HAP-1 (cell line): Measurements from ENCODE around the gene MEX3B.
"Not testable (repeated sequence)": the region's sequence is repeated elsewhere in the genome, so short reads cannot be mapped to it uniquely, and the experiment has no call there.

Experiments used
- DNase-seq, 2 experiments: peaks; one replicate each; pipeline ENCODE4 v3.0.0-alpha.2; 2016 to 2020; ENCODE audit warnings: low spot score in 2 of 2
- H3K27me3 ChIP-seq: fragments of 250-450 bp; sonication (Bioruptor Pico); 2 replicates; pipeline ENCODE4 v1.5.1; 2020; ENCODE audit warnings: low read depth, mild to moderate bottlenecking, moderate library complexity
- H3K36me3 ChIP-seq: fragments of 250-450 bp; sonication (Bioruptor Pico); replicated peaks from 2 replicates; pipeline ENCODE4 v1.5.1; 2020; ENCODE audit warnings: mild to moderate bottlenecking
- H3K4me1 ChIP-seq: fragments of 250-450 bp; sonication (Bioruptor Pico); 2 replicates; pipeline ENCODE4 v1.5.1; 2020; ENCODE audit warnings: mild to moderate bottlenecking
- H3K4me3 ChIP-seq: fragments of 250-450 bp; sonication (Bioruptor Pico); 2 replicates; pipeline ENCODE4 v1.5.1; 2020; ENCODE audit warnings: mild to moderate bottlenecking, moderate library complexity
- H3K9me3 ChIP-seq: fragments of 250-450 bp; sonication (Bioruptor Pico); 2 replicates; pipeline ENCODE4 v1.5.1; 2020; ENCODE audit warnings: mild to moderate bottlenecking, moderate library complexity
- in situ Hi-C: fragments of 300-500 bp; cut with MboI; formaldehyde crosslinking; loops from 3 replicates; pipeline ENCODE4 v1.14.3; 2020; ENCODE audit warnings: low sequenced_read_pairs, inconsistent platforms, mixed read lengths

The MEX3B gene

DNA sequence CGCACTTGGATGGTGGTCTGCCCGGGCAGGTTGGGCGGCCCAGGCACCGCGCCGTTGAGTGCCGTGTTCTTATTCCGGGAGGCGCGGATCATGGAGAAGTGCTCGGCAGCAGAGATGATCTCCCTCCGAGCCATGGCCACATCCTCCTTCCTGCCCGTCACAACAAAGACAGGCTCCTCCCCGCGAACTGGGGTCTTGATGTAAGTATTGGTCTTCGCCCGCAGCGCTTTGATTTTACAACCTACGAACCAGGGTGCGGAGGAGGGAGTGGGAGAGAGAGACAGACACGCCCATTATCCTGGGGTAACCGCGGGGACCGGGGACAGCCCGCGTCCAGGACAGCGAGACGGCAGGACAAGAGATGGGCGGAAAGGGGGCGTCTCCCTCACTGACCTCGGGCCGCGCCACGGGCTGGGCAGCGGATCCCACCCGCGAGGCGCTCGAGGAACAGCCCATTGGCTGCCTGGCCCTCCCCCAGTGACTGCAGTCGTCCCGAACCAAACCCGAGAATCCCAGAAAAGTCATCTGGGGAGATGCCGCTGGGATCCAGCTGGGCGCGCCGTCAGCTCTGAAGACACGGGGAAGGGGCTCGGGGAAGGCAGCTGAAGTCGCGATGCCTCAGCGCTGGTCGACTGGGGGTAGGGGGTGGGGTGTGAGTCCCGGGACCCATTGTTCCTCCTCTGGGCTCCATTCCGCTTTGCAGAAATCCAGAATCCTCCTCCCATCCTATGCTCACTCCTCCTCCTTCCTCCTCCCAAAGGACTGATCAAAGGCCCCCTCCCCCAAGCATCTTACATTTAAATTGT, 1.2 kb downstream of the MEX3B start:
- in situ Hi-C loops, result loop anchor here (10.0 kb wide), 1 partner anchor 1060 kb away; the partner anchor contains the start of gene MESD
- peak; percentile 86 to 92 for DNase-seq
- Histone ChIP-seq H3K9me3 (no peaks in the 10 kb centered on the region), H3K4me1 (peaks cover 12% of the 10 kb centered on the region), H3K36me3 (peaks cover 12% of the 10 kb centered on the region; the same call in 1 of the 2 replicates), H3K4me3 (peak overlapping the region; percentile 83), H3K27me3 (peaks cover 16% of the 10 kb centered on the region; the same call in 1 of the 2 replicates)

DNA sequence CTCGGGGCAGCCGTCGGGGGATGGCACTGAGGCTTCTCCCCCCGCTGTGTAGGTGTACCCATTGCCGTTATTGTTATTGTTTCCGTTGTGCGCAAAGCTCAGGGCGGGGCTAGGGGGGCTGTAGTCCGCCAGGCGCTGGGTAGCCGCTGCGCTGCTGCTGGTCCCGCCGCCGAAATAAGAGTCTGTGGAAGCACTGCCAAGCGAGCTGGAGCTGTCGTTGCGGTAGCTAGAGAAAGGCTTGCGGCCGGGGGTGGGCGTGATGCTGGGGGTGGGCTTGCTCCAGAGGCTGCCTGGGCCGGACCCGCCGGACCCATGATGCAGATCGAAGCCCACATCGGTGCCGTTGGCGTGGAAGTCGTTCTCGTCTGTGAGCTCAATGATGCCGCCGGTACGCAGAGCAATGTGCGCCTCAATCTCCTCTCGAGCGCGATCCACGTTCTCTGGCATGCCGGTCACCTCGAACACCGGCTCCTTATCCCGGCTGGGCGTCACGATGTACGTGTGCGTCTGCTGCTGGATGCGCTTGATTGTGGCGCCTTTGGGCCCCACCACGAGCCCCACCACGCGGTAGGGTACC, 1.9 kb downstream of the MEX3B start:
- in situ Hi-C loops, result loop anchor here (10.0 kb wide), 1 partner anchor 1059 kb away; the partner anchor contains the start of gene MESD
- Histone ChIP-seq H3K4me3 (peak overlapping the region; percentile 83), H3K9me3 (no peaks in the 10 kb centered on the region), H3K36me3 (peaks cover 12% of the 10 kb centered on the region; the same call in 1 of the 2 replicates), H3K4me1 (peaks cover 12% of the 10 kb centered on the region), H3K27me3 (peaks cover 9% of the 10 kb centered on the region; the same call in 1 of the 2 replicates)
- peak in 1 of 2 experiments; percentile 62 for DNase-seq

GRCh38 chr15:82043130-82043673, 2.6 kb downstream of the MEX3B start:
- in situ Hi-C loops, result loop anchor here (10.0 kb wide), 1 partner anchor 1058 kb away; the partner anchor contains the start of gene MESD
- peaks cover 12% of the 10 kb centered on the region; the same call in 1 of the 2 replicates for H3K36me3 ChIP-seq
- no peak for DNase-seq
- peaks cover 9% of the 10 kb centered on the region; the same call in 1 of the 2 replicates for H3K27me3 ChIP-seq
- no peaks in the 10 kb centered on the region for H3K9me3 ChIP-seq
- peaks cover 12% of the 10 kb centered on the region for H3K4me1 ChIP-seq
- peak overlapping the region; percentile 83 for H3K4me3 ChIP-seq

DNA sequence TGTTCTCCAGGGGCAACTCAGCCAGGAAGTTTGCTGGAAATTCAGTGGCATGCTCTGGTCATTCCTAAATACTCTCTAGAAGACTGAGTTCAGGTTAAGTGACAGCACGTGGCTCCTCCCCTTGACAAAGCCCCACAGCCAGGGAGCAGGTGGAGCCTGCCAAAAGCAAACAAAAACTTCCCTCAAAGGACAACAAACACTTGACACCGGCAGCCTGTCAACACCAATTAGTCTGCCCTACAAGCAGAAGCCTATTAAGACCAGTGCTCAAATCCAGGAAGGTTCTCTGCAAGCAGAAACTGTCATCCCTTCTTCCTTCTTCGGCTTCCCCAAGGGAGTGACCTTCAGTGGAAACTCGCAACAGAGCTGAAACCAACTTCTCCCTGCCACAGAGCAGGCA, 5.0 kb downstream of the MEX3B start:
- H3K27me3 ChIP-seq, result no peaks in the 10 kb centered on the region
- peak in 1 of 2 experiments; percentile 44 for DNase-seq
- no peak overlapping the region for H3K4me3 ChIP-seq
- in situ Hi-C loops, result loop anchor here (10.0 kb wide), 1 partner anchor 1056 kb away; the partner anchor contains the start of gene MESD
- H3K4me1 ChIP-seq, result peaks cover 8% of the 10 kb centered on the region
- no peaks in the 10 kb centered on the region for H3K9me3 ChIP-seq
- peaks cover 12% of the 10 kb centered on the region; the same call in 1 of the 2 replicates for H3K36me3 ChIP-seq

DNA sequence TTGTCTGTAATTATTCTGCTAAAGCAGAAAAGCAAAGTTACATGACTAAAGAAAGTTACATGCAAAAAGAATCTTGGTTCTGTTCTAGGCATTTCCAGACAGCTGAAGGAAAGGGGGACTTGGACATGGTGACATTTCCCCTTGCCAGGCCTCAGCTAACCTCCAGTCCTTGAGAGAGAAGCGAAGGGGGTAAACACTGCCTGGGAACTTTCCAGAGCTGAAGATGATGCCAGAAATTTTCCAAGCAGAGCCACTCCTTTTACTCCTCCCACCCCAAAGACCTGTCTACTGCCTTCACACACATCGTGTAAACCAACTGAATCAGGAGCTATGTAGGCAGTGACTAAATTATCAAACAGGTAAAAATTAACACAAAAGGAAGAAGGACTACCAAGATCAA, 5.4 kb downstream of the MEX3B start:
- no peaks in the 10 kb centered on the region for H3K27me3 ChIP-seq
- H3K9me3 ChIP-seq, result no peaks in the 10 kb centered on the region
- H3K4me1 ChIP-seq, result peaks cover 8% of the 10 kb centered on the region
- H3K36me3 ChIP-seq, result peaks cover 12% of the 10 kb centered on the region; the same call in 1 of the 2 replicates
- H3K4me3 ChIP-seq, result no peak overlapping the region
- in situ Hi-C loops, result loop anchor here (10.0 kb wide), 1 partner anchor 1056 kb away; the partner anchor contains the start of gene MESD
- DNase-seq, result no peak

DNA sequence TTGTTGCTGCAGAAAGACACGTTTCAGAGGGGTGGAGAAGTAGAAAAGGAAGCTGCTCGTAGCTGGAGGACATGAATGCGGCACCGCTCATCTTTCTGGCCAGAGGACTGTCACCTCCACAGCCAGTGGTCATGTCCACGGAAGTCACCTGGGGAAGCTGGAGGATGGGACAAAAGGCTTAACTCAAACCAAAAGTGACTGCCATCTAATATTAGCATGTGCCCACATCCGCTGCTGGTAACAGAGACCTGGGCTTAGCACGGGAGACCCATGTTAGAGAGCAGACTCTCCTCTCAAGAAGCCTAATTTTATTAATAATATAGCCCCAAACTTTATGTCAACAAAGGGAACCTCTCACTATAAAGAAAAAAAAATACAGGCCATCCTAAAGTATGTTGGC, 5.9 kb downstream of the MEX3B start:
- in situ Hi-C loops, result loop anchor here (10.0 kb wide), 1 partner anchor 1055 kb away; the partner anchor contains the start of gene MESD
- Histone ChIP-seq H3K27me3 (no peaks in the 10 kb centered on the region), H3K9me3 (no peaks in the 10 kb centered on the region), H3K4me1 (peaks cover 8% of the 10 kb centered on the region), H3K4me3 (no peak overlapping the region), H3K36me3 (peaks cover 12% of the 10 kb centered on the region; the same call in 1 of the 2 replicates)
- no peak for DNase-seq

- no peak overlapping the region for H3K4me3 ChIP-seq
- H3K9me3 ChIP-seq, result no peaks in the 10 kb centered on the region
- DNase-seq, result no peak
- no peaks in the 10 kb centered on the region; the same call in 1 of the 2 replicates for H3K27me3 ChIP-seq
- peaks cover 3% of the 10 kb centered on the region; the same call in 1 of the 2 replicates for H3K4me1 ChIP-seq
- no peaks in the 10 kb centered on the region for H3K36me3 ChIP-seq
- in situ Hi-C loops, result no loop called here
Measured at GRCh38 chr15:82036461-82036860, 9.4 kb downstream of the MEX3B start.

DNA sequence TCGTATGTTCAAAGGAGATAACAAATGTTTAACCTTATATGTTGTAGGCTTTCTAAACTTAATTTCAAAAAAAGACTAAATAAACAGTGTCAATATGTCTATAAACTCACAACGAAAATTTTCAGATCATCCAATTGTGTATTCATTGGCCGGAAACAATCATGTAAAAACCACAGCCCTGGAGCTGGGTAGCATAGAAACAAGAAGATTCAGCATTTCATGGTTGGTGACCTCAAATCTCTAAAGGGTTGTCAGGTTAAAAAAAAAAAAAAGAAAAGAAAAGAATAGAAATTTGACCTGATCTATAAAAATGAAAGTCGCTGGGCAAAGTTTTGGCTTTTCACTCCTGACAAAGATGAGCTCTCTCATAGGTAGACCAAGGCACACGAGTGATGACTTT, 13.9 kb downstream of the MEX3B start:
- H3K27me3 ChIP-seq, result no peaks in the 10 kb centered on the region; the same call in 1 of the 2 replicates
- DNase-seq, result no peak
- in situ Hi-C loops, result no loop called here
- no peak overlapping the region for H3K4me3 ChIP-seq
- H3K9me3 ChIP-seq, result no peaks in the 10 kb centered on the region
- H3K4me1 ChIP-seq, result no peaks in the 10 kb centered on the region
- H3K36me3 ChIP-seq, result no peaks in the 10 kb centered on the region

GRCh38 chr15:82030176-82030575, 15.6 kb downstream of the MEX3B start:
- DNase-seq, result no peak
- in situ Hi-C loops, result no loop called here
- H3K4me3 ChIP-seq, result no peak overlapping the region
- H3K9me3 ChIP-seq, result no peaks in the 10 kb centered on the region
- H3K36me3 ChIP-seq, result no peaks in the 10 kb centered on the region
- H3K4me1 ChIP-seq, result no peaks in the 10 kb centered on the region
- no peaks in the 10 kb centered on the region; the same call in 1 of the 2 replicates for H3K27me3 ChIP-seq

DNA sequence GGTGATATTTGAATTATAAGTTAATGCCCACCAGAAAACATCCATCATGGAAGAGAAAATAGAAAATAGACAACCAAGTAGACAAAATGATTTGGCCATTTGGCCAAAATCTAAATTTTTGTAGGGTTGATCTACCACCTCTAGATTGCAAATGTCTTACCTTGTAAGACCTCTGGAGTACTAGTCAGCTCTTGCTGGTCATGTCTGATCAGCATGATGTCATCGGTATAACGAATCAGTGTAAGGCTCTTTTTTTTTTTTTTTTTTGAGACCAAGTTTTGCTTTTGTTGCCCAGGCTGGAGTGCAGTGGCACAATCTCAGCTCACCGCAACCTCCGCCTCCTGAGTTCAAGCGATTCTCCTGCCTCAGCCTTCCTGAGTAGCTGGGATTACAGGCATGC, 17.7 kb downstream of the MEX3B start:
- H3K9me3 ChIP-seq, H3K4me1 ChIP-seq, H3K4me3 ChIP-seq, DNase-seq, H3K27me3 ChIP-seq, in situ Hi-C loops, H3K36me3 ChIP-seq: not testable (repeated sequence)

GRCh38 chr15:82021992-82022391, 23.8 kb downstream of the MEX3B start:
- no peaks in the 10 kb centered on the region for H3K27me3 ChIP-seq
- no peaks in the 10 kb centered on the region for H3K4me1 ChIP-seq
- no peaks in the 10 kb centered on the region for H3K9me3 ChIP-seq
- DNase-seq, result no peak
- in situ Hi-C loops, result no loop called here
- no peaks in the 10 kb centered on the region for H3K36me3 ChIP-seq
- no peak overlapping the region for H3K4me3 ChIP-seq

DNA sequence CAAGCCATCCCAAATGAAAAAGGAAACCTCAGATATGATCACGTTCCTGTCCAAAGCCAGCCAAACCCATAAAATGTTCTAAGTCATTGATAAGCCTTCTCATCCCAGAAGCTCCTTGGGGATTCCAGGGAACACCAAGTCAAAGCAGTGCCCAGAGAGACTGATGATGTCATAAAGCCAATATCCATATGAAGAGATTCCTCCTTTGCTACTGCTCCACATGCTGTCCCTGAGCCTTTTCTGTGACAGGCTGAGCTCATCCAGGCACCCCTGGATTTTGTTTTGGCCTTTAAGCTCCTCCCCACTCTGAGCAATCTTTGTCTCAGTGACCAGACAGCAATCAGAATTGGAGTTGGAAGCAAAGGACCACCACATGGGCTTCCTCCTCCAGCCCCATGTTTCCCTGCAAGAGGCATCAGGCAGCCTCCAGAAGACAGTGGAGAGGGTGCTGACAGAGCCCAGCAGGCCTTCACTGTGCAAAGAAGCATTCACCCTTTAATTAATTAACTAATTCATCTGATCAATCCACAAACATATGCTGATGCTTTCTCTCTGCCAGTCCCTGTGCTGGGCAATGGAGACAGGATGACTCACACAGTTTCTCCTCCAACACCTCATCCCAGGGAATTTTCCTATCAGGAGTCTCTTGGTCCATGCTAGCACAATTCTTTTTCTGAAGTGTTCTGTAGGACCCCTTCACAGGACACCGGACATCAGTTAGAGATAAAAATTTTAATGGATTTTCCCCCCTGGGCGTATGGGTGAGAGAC, 25.0 kb downstream of the MEX3B start:
- no peak overlapping the region for H3K4me3 ChIP-seq
- no peaks in the 10 kb centered on the region for H3K36me3 ChIP-seq
- in situ Hi-C loops, result no loop called here
- H3K9me3 ChIP-seq, result no peaks in the 10 kb centered on the region
- H3K27me3 ChIP-seq, result no peaks in the 10 kb centered on the region
- H3K4me1 ChIP-seq, result no peaks in the 10 kb centered on the region
- DNase-seq, result no peak

GRCh38 chr15:82018201-82018600, 27.6 kb downstream of the MEX3B start:
- Histone ChIP-seq H3K9me3 (no peaks in the 10 kb centered on the region), H3K36me3 (no peaks in the 10 kb centered on the region), H3K4me3 (no peak overlapping the region), H3K27me3 (no peaks in the 10 kb centered on the region), H3K4me1 (no peaks in the 10 kb centered on the region)
- in situ Hi-C loops, result no loop called here
- DNase-seq, result no peak
